Thoracic aorta (tissue), 2 donors: ENCODE results near the gene COMT. TPM values are rescaled to one million over a fixed set of nuclear protein-coding genes. Genes with fewer than 3 reads are reported as not detected.

Experiments
- ATAC-seq: fragments of 150-250 bp; one replicate; pipeline ENCODE4 v1.8.0; 2017; ENCODE audit warnings: low read depth; ENCODE audit not compliant: insufficient number of reproducible peaks, low FRiP score
- DNase-seq: peaks from one replicate; pipeline ENCODE4 v3.0.0-alpha.2; 2020; ENCODE audit warnings: low spot score
- H3K27ac ChIP-seq, 2 donors: fragments of 200-600 bp; sonication (generic); 1 replicate in 1 of 2; 2 replicates in 1 of 2; pipeline ENCODE4 v1.5.1; 2016; ENCODE audit warnings: mild to moderate bottlenecking in 2 of 2, moderate library complexity in 2 of 2
- H3K27me3 ChIP-seq: fragments of 200-600 bp; sonication (generic); replicated peaks from 2 replicates; pipeline ENCODE4 v1.6.0; 2016; ENCODE audit warnings: mild to moderate bottlenecking; ENCODE audit not compliant: insufficient read depth
- H3K36me3 ChIP-seq: fragments of 200-600 bp; sonication (generic); one replicate; pipeline ENCODE4 v1.5.1; 2016
- H3K4me1 ChIP-seq, 2 donors: fragments of 200-600 bp; sonication (generic); 1 replicate in 1 of 2; 2 replicates in 1 of 2; pipeline versions ENCODE4 v1.5.1 to v1.6.0; 2016; ENCODE audit warnings: low read depth in 2 of 2, mild to moderate bottlenecking in 1 of 2; ENCODE audit not compliant: control insufficient read depth in 1 of 2
- H3K4me3 ChIP-seq: fragments of 200-600 bp; sonication (generic); 2 replicates; pipeline ENCODE4 v1.5.1; 2016; ENCODE audit warnings: mild to moderate bottlenecking
- H3K9me3 ChIP-seq: fragments of 200-600 bp; sonication (generic); 2 replicates; pipeline ENCODE4 v1.5.1; 2016
- total RNA-seq, 2 donors: library from RNA; depleted of rRNA; stranded (reverse); fragments of >200 nt; gene quantifications; one replicate each; pipeline versions ENCODE4 v1.1.0 to v1.2.3, GENCODE V29; 2016
- TF ChIP-seq, protein P1 (sequence below): fragments of 200-600 bp; sonication (generic); IDR thresholded peaks from one replicate; pipeline ENCODE4 v1.5.1; 2019; ENCODE audit warnings: antibody characterized with exemption

Gene COMT
- total RNA-seq, 2 donors from 2014 or later: 230 to 300 TPM

DNA sequence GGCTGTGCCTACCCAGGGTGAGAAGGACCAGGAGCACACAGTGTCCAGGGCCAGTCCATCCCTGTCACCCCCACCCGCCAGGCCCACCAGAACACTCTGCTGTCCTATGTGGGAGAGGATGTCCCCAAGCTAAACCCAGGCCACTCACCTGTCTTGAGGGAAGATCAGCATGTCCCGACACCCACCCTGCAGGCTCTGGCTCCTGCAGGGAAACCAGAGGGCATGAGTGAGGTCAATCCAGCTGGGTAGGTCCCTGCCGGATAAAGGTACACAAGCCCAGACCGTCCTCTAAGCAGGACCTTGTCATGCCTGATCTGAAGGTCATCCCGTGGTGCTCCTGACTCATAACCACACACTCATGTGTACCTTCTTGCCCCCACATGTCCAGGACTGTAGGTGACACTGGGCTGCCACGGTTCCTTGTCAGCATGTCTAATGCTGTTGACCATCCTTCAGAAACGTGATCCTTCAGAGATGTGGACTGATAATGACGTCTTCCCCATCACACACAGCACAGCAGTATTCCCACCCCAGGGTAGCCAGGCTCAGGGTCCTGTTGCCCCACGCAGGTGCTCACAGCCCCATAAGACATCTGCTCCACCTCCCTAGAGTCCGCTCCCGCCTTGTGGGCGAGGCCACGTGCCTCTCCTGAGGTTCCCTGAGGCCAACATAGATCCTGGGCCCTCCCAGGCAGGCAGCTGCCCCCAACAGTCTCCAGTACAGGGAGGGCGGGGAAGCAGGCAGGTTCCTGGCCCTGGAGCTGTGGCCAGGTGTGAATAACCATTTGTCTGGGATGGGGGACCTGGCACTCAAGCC is 68.9 kb downstream of the COMT start:
- no peaks in the 10 kb centered on the region for H3K27me3 ChIP-seq
- TF ChIP-seq, protein P1, sequence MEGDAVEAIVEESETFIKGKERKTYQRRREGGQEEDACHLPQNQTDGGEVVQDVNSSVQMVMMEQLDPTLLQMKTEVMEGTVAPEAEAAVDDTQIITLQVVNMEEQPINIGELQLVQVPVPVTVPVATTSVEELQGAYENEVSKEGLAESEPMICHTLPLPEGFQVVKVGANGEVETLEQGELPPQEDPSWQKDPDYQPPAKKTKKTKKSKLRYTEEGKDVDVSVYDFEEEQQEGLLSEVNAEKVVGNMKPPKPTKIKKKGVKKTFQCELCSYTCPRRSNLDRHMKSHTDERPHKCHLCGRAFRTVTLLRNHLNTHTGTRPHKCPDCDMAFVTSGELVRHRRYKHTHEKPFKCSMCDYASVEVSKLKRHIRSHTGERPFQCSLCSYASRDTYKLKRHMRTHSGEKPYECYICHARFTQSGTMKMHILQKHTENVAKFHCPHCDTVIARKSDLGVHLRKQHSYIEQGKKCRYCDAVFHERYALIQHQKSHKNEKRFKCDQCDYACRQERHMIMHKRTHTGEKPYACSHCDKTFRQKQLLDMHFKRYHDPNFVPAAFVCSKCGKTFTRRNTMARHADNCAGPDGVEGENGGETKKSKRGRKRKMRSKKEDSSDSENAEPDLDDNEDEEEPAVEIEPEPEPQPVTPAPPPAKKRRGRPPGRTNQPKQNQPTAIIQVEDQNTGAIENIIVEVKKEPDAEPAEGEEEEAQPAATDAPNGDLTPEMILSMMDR: no peak
- H3K4me3 ChIP-seq: no peak overlapping the region
- H3K36me3 ChIP-seq: no peaks in the 10 kb centered on the region
- peaks cover 4 to 27% of the 10 kb centered on the region in 2 donors for H3K4me1 ChIP-seq
- H3K9me3 ChIP-seq: no peaks in the 10 kb centered on the region
- no peak for ATAC-seq
- H3K27ac ChIP-seq: no peak overlapping the region
- DNase-seq: no peak

GRCh38 chr22:20011123-20011992 is 69.8 kb downstream of the COMT start:
- no peaks in the 10 kb centered on the region for H3K27me3 ChIP-seq
- no peak overlapping the region for H3K27ac ChIP-seq
- H3K9me3 ChIP-seq: no peaks in the 10 kb centered on the region
- ATAC-seq (no peak), DNase-seq (no peak)
- TF ChIP-seq, protein P1: no peak
- peaks cover 4 to 27% of the 10 kb centered on the region in 2 donors for H3K4me1 ChIP-seq
- H3K4me3 ChIP-seq: no peak overlapping the region
- no peaks in the 10 kb centered on the region for H3K36me3 ChIP-seq

DNA sequence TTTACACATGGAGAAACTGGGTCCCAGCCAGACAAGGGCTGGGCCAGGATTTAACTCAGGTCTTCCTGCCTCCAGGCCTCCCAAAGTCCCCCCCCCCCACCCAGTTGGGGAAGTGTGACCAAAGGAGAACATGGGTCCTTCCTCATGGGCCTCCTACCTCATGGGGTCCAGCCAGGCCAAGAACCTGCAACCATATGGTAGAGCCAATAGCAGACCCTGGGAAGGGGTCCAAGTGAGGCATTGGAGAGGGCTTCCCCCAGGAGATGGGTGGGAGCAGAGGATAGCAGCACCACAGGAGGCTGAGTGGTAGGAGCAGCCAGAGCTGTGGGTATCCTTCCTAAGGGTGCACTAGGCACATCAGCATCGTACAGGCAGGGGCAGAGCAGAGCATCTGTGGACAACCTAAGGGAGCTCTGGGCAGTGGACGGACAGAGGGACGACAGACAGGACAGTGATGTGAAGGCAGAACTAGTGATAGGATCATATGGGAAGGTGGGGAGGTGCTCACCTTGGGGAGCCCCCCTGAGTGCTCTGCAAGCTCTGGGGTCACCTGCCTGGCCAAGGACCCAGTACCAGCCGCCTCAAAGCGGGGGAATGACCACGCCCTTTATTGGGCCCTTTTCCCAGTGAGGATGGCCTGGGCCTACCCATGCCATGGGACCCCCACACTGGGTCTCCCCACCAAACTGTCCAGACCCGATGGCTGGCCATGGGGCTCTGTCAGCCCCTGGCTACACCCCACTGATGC is 70.6 kb downstream of the COMT start:
- Histone ChIP-seq H3K4me1 (peaks cover 4 to 30% of the 10 kb centered on the region in 2 donors), H3K4me3 (no peak overlapping the region), H3K27me3 (no peaks in the 10 kb centered on the region), H3K36me3 (no peaks in the 10 kb centered on the region), H3K27ac (no peak overlapping the region), H3K9me3 (no peaks in the 10 kb centered on the region)
- no peak for DNase-seq
- TF ChIP-seq, protein P1: no peak
- ATAC-seq: no peak

DNA sequence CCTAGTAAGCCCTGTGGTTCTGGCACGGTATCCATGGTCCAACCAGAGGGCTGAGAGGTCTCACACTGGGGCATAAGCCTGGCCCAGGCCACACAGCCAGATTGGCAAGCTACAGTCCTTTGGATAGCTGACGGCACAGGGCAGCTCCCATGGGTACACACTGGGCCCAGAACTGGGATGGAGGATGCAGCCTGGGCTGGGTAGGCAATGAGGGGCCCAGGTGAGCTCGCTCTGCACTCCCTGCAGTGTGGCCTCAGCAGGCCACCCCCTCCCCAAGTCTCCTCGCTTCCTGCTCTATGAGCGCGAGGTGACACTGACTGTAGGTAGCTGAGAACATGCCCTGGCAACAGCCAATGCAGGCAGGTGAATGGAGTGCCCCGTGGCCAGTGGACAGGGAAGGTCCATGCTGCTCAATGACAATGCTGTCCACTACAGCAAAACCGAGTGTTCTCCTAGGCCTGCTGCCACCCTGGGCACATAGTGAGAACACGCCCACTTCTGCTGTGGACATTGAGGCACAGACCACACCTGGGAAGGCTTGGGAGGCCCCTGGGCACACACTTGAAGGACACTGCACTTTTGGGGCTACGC is 71.3 kb downstream of the COMT start:
- DNase-seq (no peak), ATAC-seq (no peak)
- Histone ChIP-seq H3K4me1 (peaks cover 7 to 34% of the 10 kb centered on the region in 2 donors), H3K36me3 (no peaks in the 10 kb centered on the region), H3K27me3 (no peaks in the 10 kb centered on the region), H3K27ac (no peak overlapping the region), H3K4me3 (no peak overlapping the region), H3K9me3 (no peaks in the 10 kb centered on the region)
- TF ChIP-seq, protein P1: no peak
